Mesenchymal stem cell (in vitro differentiated cells and primary cell): ENCODE data around the gene CCDC178.
A peak's percentile ranks its signal among the peaks of the same experiment; 100 is the strongest.

Source experiments
- DNase-seq: peaks from one replicate; pipeline ENCODE4 v3.0.0-alpha.2; 2013
- H2AFZ ChIP-seq: one replicate; pipeline ENCODE4 v1.6.1; 2013; ENCODE audit warnings: low read depth, mild to moderate bottlenecking, control low read depth, inconsistent platforms, low read length, moderate library complexity
- H2AK5ac ChIP-seq: 2 replicates; pipeline ENCODE4 v1.6.1; 2013; ENCODE audit warnings: low read length, moderate library complexity, mild to moderate bottlenecking, inconsistent platforms; ENCODE audit not compliant: severe bottlenecking
- H2BK120ac ChIP-seq: one replicate; pipeline ENCODE4 v1.6.1; 2013; ENCODE audit warnings: low read depth, mild to moderate bottlenecking, inconsistent platforms, low read length, moderate library complexity
- H2BK12ac ChIP-seq, 2 experiments: one replicate each; pipeline ENCODE4 v1.6.1; 2013; ENCODE audit warnings: inconsistent platforms in 2 of 2, low read length in 2 of 2, mild to moderate bottlenecking in 2 of 2, moderate library complexity in 2 of 2, control low read depth in 1 of 2
- H2BK15ac ChIP-seq: one replicate; pipeline ENCODE4 v1.6.1; 2013; ENCODE audit warnings: mild to moderate bottlenecking, low read depth, inconsistent platforms; ENCODE audit not compliant: poor library complexity, severe bottlenecking
- H2BK5ac ChIP-seq: 2 replicates; pipeline ENCODE4 v1.6.1; 2013; ENCODE audit warnings: low read depth, mild to moderate bottlenecking, low read length, control low read depth, inconsistent platforms; ENCODE audit not compliant: poor library complexity, severe bottlenecking
- H3K14ac ChIP-seq, 2 experiments: one replicate each; pipeline ENCODE4 v1.6.1; 2013; ENCODE audit warnings: inconsistent platforms in 2 of 2, low read length in 2 of 2, control low read depth in 1 of 2, mild to moderate bottlenecking in 1 of 2, moderate library complexity in 1 of 2
- H3K18ac ChIP-seq, 2 experiments: one replicate each; pipeline ENCODE4 v1.6.1; 2013; ENCODE audit warnings: inconsistent platforms in 2 of 2, low read length in 2 of 2, control low read depth in 1 of 2, low read depth in 1 of 2, mild to moderate bottlenecking in 1 of 2
- H3K23ac ChIP-seq, 2 experiments: one replicate each; pipeline ENCODE4 v1.6.1; 2013; ENCODE audit warnings: inconsistent platforms in 2 of 2, low read length in 2 of 2, mild to moderate bottlenecking in 2 of 2, moderate library complexity in 2 of 2, control low read depth in 1 of 2
- H3K27ac ChIP-seq: 2 replicates; pipeline ENCODE4 v1.5.1; 2013; ENCODE audit warnings: mild to moderate bottlenecking, moderate library complexity, low read length, control low read depth, inconsistent platforms; ENCODE audit not compliant: poor library complexity, severe bottlenecking
- H3K27me3 ChIP-seq, 2 experiments: 2 replicates each; pipeline versions ENCODE4 v1.6.1 to v1.7.0; 2013; ENCODE audit warnings: low read length in 2 of 2, mild to moderate bottlenecking in 2 of 2, moderate library complexity in 2 of 2, control low read depth in 1 of 2, inconsistent platforms in 1 of 2; ENCODE audit not compliant: control insufficient read depth in 1 of 2, insufficient read depth in 1 of 2
- H3K36me3 ChIP-seq, 2 experiments: 2 replicates each; pipeline versions ENCODE4 v1.6.1 to v1.7.0; 2013; ENCODE audit warnings: low read length in 2 of 2, control low read depth in 1 of 2, inconsistent platforms in 1 of 2, low read depth in 1 of 2, mild to moderate bottlenecking in 1 of 2; ENCODE audit not compliant: insufficient read depth in 2 of 2, control insufficient read depth in 1 of 2
- H3K4ac ChIP-seq, 2 experiments: one replicate each; pipeline ENCODE4 v1.6.1; 2013; ENCODE audit warnings: inconsistent platforms in 2 of 2, low read length in 2 of 2, mild to moderate bottlenecking in 2 of 2, moderate library complexity in 2 of 2, control low read depth in 1 of 2, low read depth in 1 of 2
- H3K4me1 ChIP-seq: 2 replicates; pipeline ENCODE4 v1.6.1; 2013; ENCODE audit warnings: low read depth, low read length, control low read depth; ENCODE audit not compliant: control insufficient read depth, insufficient read depth
- H3K4me2 ChIP-seq: 2 replicates; pipeline ENCODE4 v1.6.1; 2013; ENCODE audit warnings: low read length, mild to moderate bottlenecking, inconsistent platforms; ENCODE audit not compliant: poor library complexity, severe bottlenecking
- H3K4me3 ChIP-seq, 2 experiments: 2 replicates each; pipeline versions ENCODE4 v1.5.1 to v1.7.0; 2013; ENCODE audit warnings: low read length in 2 of 2, mild to moderate bottlenecking in 2 of 2, control low read depth in 1 of 2, low read depth in 1 of 2; ENCODE audit not compliant: insufficient read depth in 1 of 2
- H3K79me1 ChIP-seq: replicated peaks from 2 replicates; pipeline ENCODE4 v1.6.1; 2013; ENCODE audit warnings: mild to moderate bottlenecking, control low read depth, low read length, inconsistent platforms; ENCODE audit not compliant: poor library complexity, severe bottlenecking
- H3K9ac ChIP-seq: 2 replicates; pipeline ENCODE4 v1.7.0; 2013; ENCODE audit warnings: mild to moderate bottlenecking, low read length, moderate library complexity
- H3K9me3 ChIP-seq: 2 replicates; pipeline ENCODE4 v1.7.0; 2013; ENCODE audit warnings: mild to moderate bottlenecking, low read length; ENCODE audit not compliant: control insufficient read depth
- H4K8ac ChIP-seq: one replicate; pipeline ENCODE4 v1.6.1; 2013; ENCODE audit warnings: inconsistent platforms, mild to moderate bottlenecking, low read length, moderate library complexity
- H4K91ac ChIP-seq: one replicate; pipeline ENCODE4 v1.6.1; 2013; ENCODE audit warnings: mild to moderate bottlenecking, low read length, inconsistent platforms
- WGBS: methylation state at CpG from one replicate; pipeline ENCODE4 v1.1.7; 2013; ENCODE audit warnings: mixed read lengths; 5-methylcytosine and 5-hydroxymethylcytosine counted together

Gene CCDC178

GRCh38 chr18:33135951-33136660 is 304.4 kb downstream of the CCDC178 start:
- Histone ChIP-seq H3K9ac (no peak overlapping the region), H3K9me3 (no peaks in the 10 kb centered on the region), H3K79me1 (no peaks in the 10 kb centered on the region), H3K4ac (peak overlapping the region in 1 of 2 experiments; percentile 11), H3K14ac (no peak overlapping the region), H3K18ac (peak overlapping the region in 1 of 2 experiments; percentile 5), H2BK120ac (no peak overlapping the region), H2BK12ac (no peak overlapping the region), H2AFZ (no peak overlapping the region), H3K27me3 (no peaks in the 10 kb centered on the region), H2AK5ac (no peak overlapping the region), H3K23ac (no peak overlapping the region), H3K4me2 (no peak overlapping the region), H3K36me3 (no peaks in the 10 kb centered on the region), H3K4me3 (no peak overlapping the region), H4K8ac (no peak overlapping the region), H2BK5ac (no peak overlapping the region), H3K4me1 (no peaks in the 10 kb centered on the region), H3K27ac (no peak overlapping the region), H2BK15ac (no peak overlapping the region), H4K91ac (no peak overlapping the region)
- 56% methylated on average over 1 of the region's 2 CpGs for WGBS
- peak; percentile 24 for DNase-seq

- no peak overlapping the region for H2AFZ ChIP-seq
- H2BK12ac ChIP-seq: no peak overlapping the region
- H3K9ac ChIP-seq: no peak overlapping the region
- no peaks in the 10 kb centered on the region for H3K79me1 ChIP-seq
- no peak overlapping the region for H3K18ac ChIP-seq
- no peak for DNase-seq
- H2BK5ac ChIP-seq: no peak overlapping the region
- H3K9me3 ChIP-seq: no peaks in the 10 kb centered on the region
- no CpG with 5 or more reads among the region's 2 CpGs for WGBS
- H3K4ac ChIP-seq: no peak overlapping the region
- no peak overlapping the region for H2AK5ac ChIP-seq
- H3K14ac ChIP-seq: no peak overlapping the region
- no peak overlapping the region for H2BK15ac ChIP-seq
- no peak overlapping the region for H2BK120ac ChIP-seq
- no peak overlapping the region for H4K8ac ChIP-seq
- H3K36me3 ChIP-seq: no peaks in the 10 kb centered on the region
- no peaks in the 10 kb centered on the region for H3K4me1 ChIP-seq
- no peak overlapping the region for H4K91ac ChIP-seq
- H3K4me2 ChIP-seq: no peak overlapping the region
- H3K27ac ChIP-seq: no peak overlapping the region
- no peak overlapping the region for H3K4me3 ChIP-seq
- no peaks in the 10 kb centered on the region for H3K27me3 ChIP-seq
- no peak overlapping the region for H3K23ac ChIP-seq
Observed at GRCh38 chr18:33132657-33133056, 307.9 kb downstream of the CCDC178 start.

DNA sequence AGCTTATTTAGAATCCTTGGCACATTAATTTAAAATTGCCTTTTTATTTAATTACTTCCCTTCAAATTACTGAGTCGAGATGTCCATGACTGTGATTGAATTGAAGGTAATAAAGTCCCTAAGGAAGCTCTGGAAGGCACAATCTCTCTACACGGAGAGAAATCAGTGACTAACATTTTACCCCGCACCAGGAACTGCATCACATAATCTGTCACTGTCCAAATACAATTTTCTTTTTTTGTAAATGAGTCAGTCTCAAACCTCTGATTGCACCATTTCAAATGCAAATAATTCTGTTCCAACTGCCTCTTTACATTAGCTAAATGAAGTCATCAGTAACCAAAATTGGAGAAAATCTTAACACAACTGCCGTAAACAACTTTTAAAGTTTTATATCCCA is 311.9 kb downstream of the CCDC178 start:
- Histone ChIP-seq H2BK15ac (no peak overlapping the region), H3K9me3 (no peaks in the 10 kb centered on the region), H3K27ac (no peak overlapping the region), H3K9ac (no peak overlapping the region), H3K14ac (no peak overlapping the region), H3K4me2 (no peak overlapping the region), H2BK120ac (no peak overlapping the region), H3K4me1 (no peaks in the 10 kb centered on the region), H2AK5ac (no peak overlapping the region), H3K36me3 (no peaks in the 10 kb centered on the region), H2BK5ac (no peak overlapping the region), H3K23ac (no peak overlapping the region), H2AFZ (no peak overlapping the region), H4K8ac (no peak overlapping the region), H3K18ac (no peak overlapping the region), H2BK12ac (no peak overlapping the region), H4K91ac (no peak overlapping the region), H3K4me3 (no peak overlapping the region), H3K27me3 (no peaks in the 10 kb centered on the region), H3K79me1 (no peaks in the 10 kb centered on the region), H3K4ac (no peak overlapping the region)
- DNase-seq: peak; percentile 62
- WGBS: 47% methylated on average over 4 of the region's 4 CpGs

DNA sequence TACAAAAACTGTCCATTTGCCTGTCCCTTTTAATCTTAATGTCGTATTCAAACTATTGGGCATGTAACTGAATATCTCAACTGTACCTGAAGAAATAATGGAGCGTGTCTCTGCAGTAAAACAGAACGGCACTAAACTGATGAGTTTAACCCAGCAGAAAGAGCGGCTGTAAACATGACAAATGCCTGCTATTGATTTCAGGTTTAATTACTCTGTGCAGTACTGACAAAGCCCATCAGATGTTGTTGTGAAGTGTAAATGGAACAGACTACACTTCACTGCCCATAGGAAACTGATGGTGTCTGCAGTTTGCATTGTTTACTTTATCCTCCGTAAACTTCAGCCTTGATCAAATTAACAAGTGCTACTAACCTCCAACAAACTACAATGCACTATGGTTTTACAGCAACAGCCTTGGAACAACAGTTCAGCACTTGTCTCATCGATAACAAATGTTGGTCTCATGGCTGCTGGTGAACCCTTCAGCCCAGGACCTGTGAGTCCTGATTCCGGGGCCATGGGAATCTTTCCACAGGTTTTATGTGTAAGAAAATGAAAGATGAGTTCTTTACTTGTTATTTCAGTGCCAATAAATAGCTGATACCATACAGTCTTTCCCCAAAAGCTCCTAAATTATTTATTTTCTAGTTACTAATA is 316.5 kb downstream of the CCDC178 start:
- Histone ChIP-seq H2AFZ (no peak overlapping the region), H3K79me1 (no peaks in the 10 kb centered on the region), H3K9ac (no peak overlapping the region), H3K36me3 (no peaks in the 10 kb centered on the region), H3K9me3 (no peaks in the 10 kb centered on the region), H3K4ac (no peak overlapping the region), H2BK15ac (no peak overlapping the region), H2BK120ac (no peak overlapping the region), H2BK12ac (peak overlapping the region in 1 of 2 experiments; percentile 47), H3K4me3 (no peak overlapping the region), H3K18ac (no peak overlapping the region), H3K27ac (no peak overlapping the region), H3K4me1 (no peaks in the 10 kb centered on the region), H4K91ac (no peak overlapping the region), H4K8ac (no peak overlapping the region), H2AK5ac (no peak overlapping the region), H3K4me2 (no peak overlapping the region), H2BK5ac (no peak overlapping the region), H3K27me3 (no peaks in the 10 kb centered on the region), H3K14ac (no peak overlapping the region), H3K23ac (no peak overlapping the region)
- 40% methylated on average over 6 of the region's 7 CpGs for WGBS
- DNase-seq: peak; percentile 8
